T-helper 9 cell (primary cell): ENCODE results near the gene NOP9.

ENCODE experiments used
- DNase-seq: peaks from one replicate; pipeline ENCODE4 v3.0.0-alpha.2; 2020

NOP9 gene

DNA sequence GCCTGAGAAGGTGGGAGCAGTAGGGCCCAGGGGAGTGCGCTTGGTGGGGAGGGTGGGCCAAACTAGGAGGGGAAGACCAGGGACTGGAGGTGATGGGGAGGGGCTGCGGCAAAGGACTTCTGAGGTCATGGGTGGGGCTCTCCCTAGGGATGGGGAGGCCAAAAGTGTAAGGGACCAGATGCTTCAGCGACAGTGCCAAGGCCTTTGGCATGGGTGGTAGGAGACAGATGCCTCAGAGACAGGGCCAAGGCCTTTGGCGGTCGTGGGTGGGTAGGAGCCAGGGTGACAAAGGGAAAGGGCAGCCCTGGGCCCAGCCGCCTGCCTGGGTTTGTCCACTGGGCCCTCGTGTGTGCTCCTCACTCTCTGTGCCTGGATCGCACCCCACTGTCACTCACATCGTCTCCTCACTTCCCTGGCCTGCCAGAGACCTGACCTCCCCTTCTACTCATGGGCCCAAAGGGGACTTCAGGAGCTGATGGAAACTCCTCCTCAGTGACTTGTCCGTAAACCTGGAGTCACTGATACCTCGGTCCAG lies 15.1 kb upstream of the NOP9 start:
- DNase-seq: no peak

DNA sequence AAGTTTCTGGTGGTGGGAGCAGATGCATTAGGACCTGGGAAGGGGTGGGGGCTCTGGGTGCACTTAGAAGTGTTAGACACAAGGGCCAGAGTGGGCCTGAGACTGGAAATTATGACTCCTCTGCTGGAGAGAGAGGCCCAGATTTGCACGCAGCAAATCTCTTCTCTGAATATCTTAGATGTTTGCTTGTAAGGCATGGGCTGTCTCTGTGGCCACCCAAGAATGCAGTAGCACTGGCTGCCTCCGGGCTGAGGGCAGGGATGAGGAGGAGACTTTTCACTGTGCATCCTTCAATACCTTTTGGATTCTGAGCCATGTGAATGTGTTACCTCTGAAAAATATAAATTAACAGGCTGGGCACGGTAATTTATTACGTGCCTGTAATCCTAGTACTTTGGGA lies 14.3 kb upstream of the NOP9 start:
- DNase-seq: no peak

DNA sequence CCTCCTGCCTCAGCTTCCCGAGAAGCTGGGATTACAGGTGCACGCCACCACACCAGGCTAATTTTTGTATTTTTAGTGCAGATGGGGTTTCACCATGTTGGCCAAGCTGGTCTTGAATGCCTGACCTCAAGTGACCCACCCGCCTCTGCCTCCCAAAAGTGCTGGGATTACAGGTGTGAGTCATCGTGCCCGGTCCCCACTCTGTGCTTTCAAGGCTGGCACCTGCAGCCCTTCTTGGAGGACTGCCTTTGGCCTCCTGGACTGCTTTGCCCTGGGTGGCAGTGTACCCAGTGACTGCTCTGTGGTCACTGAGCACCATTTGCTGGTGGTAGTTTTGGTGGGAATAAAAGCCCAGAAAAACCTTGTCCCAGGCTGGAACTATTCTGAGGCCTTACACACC lies 12.7 kb upstream of the NOP9 start:
- DNase-seq: no peak

GRCh38 chr14:24289649-24290280 lies 9.9 kb upstream of the NOP9 start:
- DNase-seq: no peak

GRCh38 chr14:24290746-24291145 lies 8.9 kb upstream of the NOP9 start:
- DNase-seq: no peak

DNA sequence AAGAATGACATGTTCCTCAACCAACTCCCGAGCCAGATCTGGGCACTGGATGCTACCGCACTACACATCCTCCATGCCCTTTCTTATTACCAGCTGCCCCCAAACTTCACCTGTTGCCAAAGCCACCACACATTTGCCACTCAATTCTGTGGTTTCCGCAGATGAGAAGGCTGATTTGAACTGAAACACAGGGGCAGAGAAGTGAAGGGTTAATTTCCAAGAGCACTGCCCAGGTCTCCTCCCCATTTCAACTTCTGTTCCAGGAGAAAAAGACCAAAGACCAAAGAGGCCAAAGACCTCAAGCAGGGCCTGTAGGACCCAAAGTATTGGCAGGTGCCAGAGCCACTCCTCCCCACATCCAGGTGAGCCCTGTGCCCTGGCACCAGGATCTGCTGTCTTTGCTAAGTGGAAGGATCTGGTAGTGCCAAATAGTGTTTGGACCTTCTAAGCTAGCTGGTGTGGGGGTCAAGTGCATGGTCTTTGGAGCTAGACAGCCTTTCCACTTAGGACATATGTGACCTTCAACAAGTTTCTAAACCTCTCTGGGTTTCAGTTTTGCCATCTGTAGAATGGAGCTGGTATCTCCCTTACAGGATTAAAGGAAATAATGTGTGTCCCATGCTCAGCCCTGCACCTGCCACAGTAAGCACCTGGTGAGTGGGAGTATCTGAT lies 8.1 kb upstream of the NOP9 start:
- no peak for DNase-seq

DNA sequence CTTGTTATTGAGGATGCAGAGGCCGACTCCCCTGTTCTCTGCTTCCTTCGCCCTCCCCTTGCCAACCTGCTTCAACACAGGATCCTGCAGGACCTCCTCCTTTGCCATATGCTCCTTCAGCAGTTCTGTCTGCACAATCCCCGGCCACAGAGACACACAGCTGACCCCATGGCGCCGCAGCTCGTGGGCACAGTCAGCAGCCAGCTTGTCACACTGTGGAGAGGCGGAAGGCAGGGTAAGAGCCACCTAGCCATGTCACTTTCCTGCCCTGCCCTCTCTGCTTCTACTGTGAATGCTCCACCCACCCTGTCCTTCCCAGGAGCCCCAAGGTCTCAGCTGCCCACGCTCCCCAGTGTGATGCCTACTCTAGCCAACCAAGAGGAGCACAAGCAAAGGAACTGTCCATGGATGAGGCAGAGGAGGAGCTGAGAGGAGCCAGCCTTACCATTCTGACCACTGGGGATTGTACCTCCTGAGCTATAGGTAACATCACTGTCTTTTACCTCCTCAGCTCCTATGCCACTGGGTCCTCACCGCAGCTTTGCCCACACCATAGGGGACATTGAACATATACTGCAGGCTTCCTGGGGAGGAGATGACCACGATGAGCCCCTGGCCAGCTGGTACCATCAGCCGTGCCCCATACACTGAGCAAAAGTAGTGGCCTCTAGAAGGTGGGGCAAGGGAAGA lies 7.4 kb upstream of the NOP9 start:
- no peak for DNase-seq

GRCh38 chr14:24293525-24293924 lies 6.1 kb upstream of the NOP9 start:
- DNase-seq: no peak

GRCh38 chr14:24296341-24297157 lies 3.1 kb upstream of the NOP9 start:
- DNase-seq: peak; percentile 52

- no peak for DNase-seq
These were observed 2.3 kb upstream of the NOP9 start for GRCh38 chr14:24297190-24297964.

DNA sequence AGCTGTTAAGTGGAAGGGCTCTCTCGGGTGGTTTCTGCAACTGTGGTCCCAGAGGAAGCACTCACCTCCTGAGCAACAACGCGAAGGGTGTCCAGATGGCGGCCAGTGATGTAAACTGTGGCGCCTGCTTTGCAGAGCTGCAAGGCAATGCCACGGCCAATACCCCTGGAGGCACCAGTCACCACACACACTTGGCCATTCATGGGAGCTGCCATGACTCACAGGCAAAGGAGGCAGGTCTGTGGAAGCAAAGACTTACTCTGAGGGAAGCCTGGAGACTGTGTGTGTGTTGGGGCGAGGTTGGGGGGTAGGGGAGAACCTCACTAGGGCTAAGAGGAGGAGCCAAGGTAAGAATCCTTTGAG lies 777 bp upstream of the NOP9 start:
- no peak for DNase-seq

DNA sequence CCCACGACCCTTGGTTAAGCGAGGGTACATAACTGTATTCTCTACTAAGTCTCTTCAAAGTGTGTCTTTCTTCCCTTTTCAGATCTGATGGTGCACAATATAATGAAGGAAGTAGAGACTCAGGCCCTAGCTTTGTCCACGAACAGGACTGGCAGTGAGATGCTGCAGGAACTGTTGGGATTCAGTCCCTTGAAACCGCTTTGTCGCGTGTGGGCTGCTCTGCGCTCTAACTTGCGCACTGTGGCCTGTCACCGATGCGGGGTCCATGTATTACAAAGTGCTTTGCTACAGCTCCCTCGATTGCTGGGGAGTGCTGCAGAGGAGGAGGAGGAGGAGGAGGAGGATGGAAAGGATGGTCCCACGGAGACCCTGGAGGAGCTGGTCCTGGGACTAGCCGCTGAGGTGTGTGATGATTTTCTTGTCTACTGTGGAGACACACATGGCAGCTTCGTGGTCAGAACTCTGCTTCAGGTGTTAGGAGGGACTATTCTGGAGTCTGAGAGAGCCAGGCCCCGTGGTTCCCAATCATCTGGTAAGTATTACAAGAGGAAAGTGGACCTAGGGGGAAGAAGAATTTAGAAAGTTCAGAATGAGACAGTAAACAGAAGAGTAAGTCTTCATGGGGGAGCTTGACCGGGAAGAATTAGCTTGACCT lies 803 bp downstream of the NOP9 start:
- no peak for DNase-seq

GRCh38 chr14:24304019-24304387 lies 4.4 kb downstream of the NOP9 start:
- DNase-seq: no peak

GRCh38 chr14:24307156-24307574 lies 7.5 kb downstream of the NOP9 start:
- DNase-seq: no peak

- DNase-seq: peak; percentile 46
These were observed 8.1 kb downstream of the NOP9 start, which contains the start of gene CIDEB for GRCh38 chr14:24307575-24308341. Gene CIDEB, minus strand, starts transcription at chr14:24307977. Its CDS starts 119 bp downstream, at chr14:24307858.

DNA sequence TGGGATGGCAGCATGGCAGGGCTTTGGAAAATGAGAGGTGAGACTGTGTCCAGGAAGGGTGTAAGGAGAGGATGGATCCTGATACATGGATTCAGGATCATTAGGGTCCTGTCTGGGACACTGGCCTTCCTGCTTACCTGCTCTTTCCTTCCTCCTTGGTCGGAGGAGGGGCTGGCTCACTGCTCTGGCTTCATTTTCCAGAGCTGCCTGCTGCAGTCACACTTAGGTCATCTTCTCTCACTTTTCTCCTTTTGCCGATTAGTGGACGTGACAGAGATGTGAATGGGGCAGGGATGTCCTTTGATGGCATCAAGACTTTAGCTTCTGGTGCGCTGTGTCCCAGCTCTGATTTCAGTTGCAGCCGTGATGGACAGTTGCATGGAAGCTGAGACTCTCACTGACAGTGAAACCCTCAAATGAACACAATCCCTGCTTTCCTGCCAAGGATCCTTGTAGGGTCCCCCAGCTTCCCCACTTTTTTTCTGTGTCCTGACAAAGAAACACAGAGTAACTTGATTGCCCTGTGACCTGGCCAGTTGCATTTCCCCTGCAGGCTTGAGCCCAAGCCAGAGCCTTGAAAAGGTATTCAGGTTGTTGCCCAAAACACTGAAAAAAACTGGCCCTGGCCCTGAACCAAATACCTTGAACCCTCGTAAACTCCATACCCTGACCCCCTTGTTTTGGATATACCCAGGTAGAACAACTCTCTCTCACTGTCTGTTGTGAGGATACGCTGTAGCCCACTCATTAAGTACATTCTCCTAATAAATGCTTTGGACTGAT lies 8.9 kb downstream of the NOP9 start:
- no peak for DNase-seq

DNA sequence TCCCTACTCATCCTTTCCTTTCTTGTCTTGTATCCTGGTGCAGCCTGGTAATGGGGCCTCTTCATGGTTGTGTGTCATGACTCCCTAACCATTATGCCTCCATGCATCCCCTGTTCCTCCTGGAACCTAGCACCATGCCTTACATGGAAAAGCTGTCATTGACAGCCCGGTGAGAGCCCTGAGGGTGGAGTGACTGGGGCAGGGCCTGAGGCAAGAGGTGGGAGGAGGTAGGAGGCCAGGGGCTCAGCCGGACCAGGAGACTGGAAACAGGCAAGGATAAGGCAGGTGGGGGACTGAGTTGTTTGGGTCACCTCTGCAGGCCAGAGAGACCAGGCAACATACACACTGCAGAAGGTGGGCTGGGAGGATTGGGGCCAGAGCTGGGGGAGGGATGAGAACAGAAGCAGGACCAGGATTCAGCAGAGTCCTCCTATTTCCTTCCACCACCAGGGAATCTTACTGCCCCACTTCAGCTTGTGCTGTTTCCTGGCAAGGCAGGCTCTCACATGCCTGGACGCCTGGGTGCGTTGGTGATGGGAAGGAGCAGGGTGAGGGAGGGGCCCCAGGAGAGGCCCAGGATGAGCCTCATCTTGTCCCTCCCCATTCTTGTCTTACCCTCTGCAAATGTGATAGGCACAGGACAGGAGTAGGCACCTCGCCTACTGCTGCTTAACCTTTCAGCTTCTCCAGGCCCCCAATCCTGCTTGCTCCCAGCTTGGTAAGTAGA lies 10.1 kb downstream of the NOP9 start, which contains the start of gene LTB4R2:
Gene LTB4R2, plus strand, starts transcription at position 603 of the 727 bp plus-strand sequence. CDS start 525 bp downstream, outside the sequence.
- no peak for DNase-seq

GRCh38 chr14:24310265-24310645 lies 10.6 kb downstream of the NOP9 start:
- DNase-seq: no peak
